ENCODE measurements around the gene RBBP8NL. TPM values are rescaled to one million over a fixed set of nuclear protein-coding genes. Genes with fewer than 3 reads are reported as not detected.

The RBBP8NL gene
- total RNA-seq, 1 experiment from 2014 or later, result 1.5 TPM

GRCh38 chr20:62454904-62455636 is 27.7 kb upstream of the RBBP8NL start:
- CTCF ChIA-PET, result interaction anchor here (1.1 to 1.5 kb wide), 4 partner anchors 27 to 54 kb away, joined by 3 to 7 read pairs (median 5); no protein-coding TSS in a partner anchor
- Mint-ChIP-seq H3K4me3 (no peak overlapping the region), H3K4me1 (peaks cover 5% of the 10 kb centered on the region; the same call in 1 of the 2 replicates), H3K36me3 (no peaks in the 10 kb centered on the region), H3K27me3 (ENCODE audit: low read depth) (no peaks in the 10 kb centered on the region), H3K9me3 (no peaks in the 10 kb centered on the region), H3K27ac (peak overlapping the region; percentile 65; the same call in 1 of the 2 replicates)
- DNase-seq (ENCODE audit: low spot score) (no peak), ATAC-seq (no peak)
- TF ChIP-seq NR2C2 (CRISPR knock-in tag; IDR thresholded peaks at IDR 0.05) (no peak), NR1H2 (CRISPR knock-in tag; IDR thresholded peaks at IDR 0.05) (no peak), ZNF671 (CRISPR knock-in tag; IDR thresholded peaks at IDR 0.05) (no peak)
- TF ChIP-seq, protein P1, sequence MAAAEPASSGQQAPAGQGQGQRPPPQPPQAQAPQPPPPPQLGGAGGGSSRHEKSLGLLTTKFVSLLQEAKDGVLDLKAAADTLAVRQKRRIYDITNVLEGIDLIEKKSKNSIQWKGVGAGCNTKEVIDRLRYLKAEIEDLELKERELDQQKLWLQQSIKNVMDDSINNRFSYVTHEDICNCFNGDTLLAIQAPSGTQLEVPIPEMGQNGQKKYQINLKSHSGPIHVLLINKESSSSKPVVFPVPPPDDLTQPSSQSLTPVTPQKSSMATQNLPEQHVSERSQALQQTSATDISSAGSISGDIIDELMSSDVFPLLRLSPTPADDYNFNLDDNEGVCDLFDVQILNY (CRISPR knock-in tag; IDR thresholded peaks at IDR 0.05), result 0 out of 2 replicates have a peak, but pooled peaks have one; percentile 10
- POLR2A ChIA-PET, result no interaction called here

GRCh38 chr20:62453186-62453808 is 26.0 kb upstream of the RBBP8NL start:
- ATAC-seq, result no peak
- ChIA-PET POLR2A (no interaction called here), CTCF (interaction anchor here (0.5 to 1.5 kb wide), 3 partner anchors 26 to 47 kb away, joined by 3 to 6 read pairs (median 4); partner anchors contain the start of gene RBBP8NL)
- Mint-ChIP-seq H3K36me3 (no peaks in the 10 kb centered on the region), H3K9me3 (no peaks in the 10 kb centered on the region), H3K4me1 (peaks cover 3% of the 10 kb centered on the region; the same call in 1 of the 2 replicates), H3K4me3 (no peak overlapping the region), H3K27me3 (ENCODE audit: low read depth) (no peaks in the 10 kb centered on the region), H3K27ac (no peak overlapping the region)
- no peak for DNase-seq (ENCODE audit: low spot score)
- no peak for TF ChIP-seq ATF3 (CRISPR knock-in tag; conservative IDR thresholded peaks at IDR 0.05)
- no peak for TF ChIP-seq ATF1 (CRISPR knock-in tag; IDR thresholded peaks at IDR 0.05)
- no peak for TF ChIP-seq PRRX2 (CRISPR knock-in tag; IDR thresholded peaks at IDR 0.05)
- TF ChIP-seq, protein P2, sequence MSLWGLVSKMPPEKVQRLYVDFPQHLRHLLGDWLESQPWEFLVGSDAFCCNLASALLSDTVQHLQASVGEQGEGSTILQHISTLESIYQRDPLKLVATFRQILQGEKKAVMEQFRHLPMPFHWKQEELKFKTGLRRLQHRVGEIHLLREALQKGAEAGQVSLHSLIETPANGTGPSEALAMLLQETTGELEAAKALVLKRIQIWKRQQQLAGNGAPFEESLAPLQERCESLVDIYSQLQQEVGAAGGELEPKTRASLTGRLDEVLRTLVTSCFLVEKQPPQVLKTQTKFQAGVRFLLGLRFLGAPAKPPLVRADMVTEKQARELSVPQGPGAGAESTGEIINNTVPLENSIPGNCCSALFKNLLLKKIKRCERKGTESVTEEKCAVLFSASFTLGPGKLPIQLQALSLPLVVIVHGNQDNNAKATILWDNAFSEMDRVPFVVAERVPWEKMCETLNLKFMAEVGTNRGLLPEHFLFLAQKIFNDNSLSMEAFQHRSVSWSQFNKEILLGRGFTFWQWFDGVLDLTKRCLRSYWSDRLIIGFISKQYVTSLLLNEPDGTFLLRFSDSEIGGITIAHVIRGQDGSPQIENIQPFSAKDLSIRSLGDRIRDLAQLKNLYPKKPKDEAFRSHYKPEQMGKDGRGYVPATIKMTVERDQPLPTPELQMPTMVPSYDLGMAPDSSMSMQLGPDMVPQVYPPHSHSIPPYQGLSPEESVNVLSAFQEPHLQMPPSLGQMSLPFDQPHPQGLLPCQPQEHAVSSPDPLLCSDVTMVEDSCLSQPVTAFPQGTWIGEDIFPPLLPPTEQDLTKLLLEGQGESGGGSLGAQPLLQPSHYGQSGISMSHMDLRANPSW (CRISPR knock-in tag; conservative IDR thresholded peaks at IDR 0.05; ENCODE audit: low read depth), result no peak
- TF ChIP-seq JUN (CRISPR knock-in tag; IDR thresholded peaks at IDR 0.05), result no peak
- TF ChIP-seq ZNF219 (CRISPR knock-in tag; IDR thresholded peaks at IDR 0.05; ENCODE audit: borderline replicate concordance), result no peak
- TF ChIP-seq SMAD4 (CRISPR knock-in tag; IDR thresholded peaks at IDR 0.05), result no peak
- TF ChIP-seq, protein P3, sequence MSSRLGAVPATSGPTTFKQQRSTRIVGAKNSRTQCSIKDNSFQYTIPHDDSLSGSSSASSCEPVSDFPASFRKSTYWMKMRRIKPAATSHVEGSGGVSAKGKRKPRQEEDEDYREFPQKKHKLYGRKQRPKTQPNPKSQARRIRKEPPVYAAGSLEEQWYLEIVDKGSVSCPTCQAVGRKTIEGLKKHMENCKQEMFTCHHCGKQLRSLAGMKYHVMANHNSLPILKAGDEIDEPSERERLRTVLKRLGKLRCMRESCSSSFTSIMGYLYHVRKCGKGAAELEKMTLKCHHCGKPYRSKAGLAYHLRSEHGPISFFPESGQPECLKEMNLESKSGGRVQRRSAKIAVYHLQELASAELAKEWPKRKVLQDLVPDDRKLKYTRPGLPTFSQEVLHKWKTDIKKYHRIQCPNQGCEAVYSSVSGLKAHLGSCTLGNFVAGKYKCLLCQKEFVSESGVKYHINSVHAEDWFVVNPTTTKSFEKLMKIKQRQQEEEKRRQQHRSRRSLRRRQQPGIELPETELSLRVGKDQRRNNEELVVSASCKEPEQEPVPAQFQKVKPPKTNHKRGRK (CRISPR knock-in tag; IDR thresholded peaks at IDR 0.05; ENCODE audit: borderline replicate concordance), result no peak
- TF ChIP-seq, protein P4, sequence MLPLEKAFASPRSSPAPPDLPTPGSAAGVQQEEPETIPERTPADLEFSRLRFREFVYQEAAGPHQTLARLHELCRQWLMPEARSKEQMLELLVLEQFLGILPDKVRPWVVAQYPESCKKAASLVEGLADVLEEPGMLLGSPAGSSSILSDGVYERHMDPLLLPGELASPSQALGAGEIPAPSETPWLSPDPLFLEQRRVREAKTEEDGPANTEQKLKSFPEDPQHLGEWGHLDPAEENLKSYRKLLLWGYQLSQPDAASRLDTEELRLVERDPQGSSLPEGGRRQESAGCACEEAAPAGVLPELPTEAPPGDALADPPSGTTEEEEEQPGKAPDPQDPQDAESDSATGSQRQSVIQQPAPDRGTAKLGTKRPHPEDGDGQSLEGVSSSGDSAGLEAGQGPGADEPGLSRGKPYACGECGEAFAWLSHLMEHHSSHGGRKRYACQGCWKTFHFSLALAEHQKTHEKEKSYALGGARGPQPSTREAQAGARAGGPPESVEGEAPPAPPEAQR (CRISPR knock-in tag; IDR thresholded peaks at IDR 0.05), result no peak
- no peak for TF ChIP-seq ERG (CRISPR knock-in tag; IDR thresholded peaks at IDR 0.05)

Data from WTC11 (cell line).